Endothelial cell of umbilical vein (primary cell): ENCODE results near the gene ZMIZ1.

Experiments
- POLR2A ChIP-seq: IDR thresholded peaks from 2 replicates; pipeline ENCODE4 v1.6.1; 2012; ENCODE audit warnings: low read depth, mild to moderate bottlenecking, control low read depth, low read length
- TF ChIP-seq, protein P1 (sequence below): IDR thresholded peaks from 2 replicates; pipeline ENCODE4 v1.6.1; 2011; ENCODE audit not compliant: insufficient read depth, insufficient read length
- TF ChIP-seq, protein P2 (sequence below), 2 donors: IDR thresholded peaks; 1 replicate in 1 of 2; 2 replicates in 1 of 2; pipeline ENCODE4 v1.5.1; 2011; ENCODE audit warnings: low read length in 2 of 2, mild to moderate bottlenecking in 2 of 2, moderate library complexity in 2 of 2, control low read depth in 1 of 2, inconsistent platforms in 1 of 2, low read depth in 1 of 2; ENCODE audit not compliant: insufficient read depth in 1 of 2; ENCODE audit errors: extremely low read depth in 1 of 2

DNA sequence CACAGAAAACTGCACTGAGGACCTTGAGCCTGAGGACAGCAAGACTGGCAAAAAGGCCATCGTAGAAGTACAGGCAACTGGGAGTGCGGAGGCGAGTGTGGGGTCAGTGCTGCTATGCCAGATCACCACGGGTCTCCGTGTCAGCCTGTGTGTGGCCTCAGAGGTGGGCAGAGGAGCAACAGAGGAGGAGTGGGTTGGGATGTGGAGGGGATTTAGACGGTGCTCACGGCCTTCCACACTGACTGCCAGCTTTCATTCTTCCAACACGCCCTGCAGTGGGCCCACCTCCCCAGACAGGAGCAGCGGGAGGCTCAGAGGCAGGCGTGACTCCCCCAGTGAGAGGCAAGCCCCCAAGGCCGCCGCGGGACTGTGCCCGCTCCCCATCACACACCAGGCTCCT is 17.0 kb upstream of the ZMIZ1 start:
- TF ChIP-seq, protein P1, sequence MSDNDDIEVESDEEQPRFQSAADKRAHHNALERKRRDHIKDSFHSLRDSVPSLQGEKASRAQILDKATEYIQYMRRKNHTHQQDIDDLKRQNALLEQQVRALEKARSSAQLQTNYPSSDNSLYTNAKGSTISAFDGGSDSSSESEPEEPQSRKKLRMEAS: no peak
- TF ChIP-seq POLR2A: no peak
- TF ChIP-seq, protein P2, sequence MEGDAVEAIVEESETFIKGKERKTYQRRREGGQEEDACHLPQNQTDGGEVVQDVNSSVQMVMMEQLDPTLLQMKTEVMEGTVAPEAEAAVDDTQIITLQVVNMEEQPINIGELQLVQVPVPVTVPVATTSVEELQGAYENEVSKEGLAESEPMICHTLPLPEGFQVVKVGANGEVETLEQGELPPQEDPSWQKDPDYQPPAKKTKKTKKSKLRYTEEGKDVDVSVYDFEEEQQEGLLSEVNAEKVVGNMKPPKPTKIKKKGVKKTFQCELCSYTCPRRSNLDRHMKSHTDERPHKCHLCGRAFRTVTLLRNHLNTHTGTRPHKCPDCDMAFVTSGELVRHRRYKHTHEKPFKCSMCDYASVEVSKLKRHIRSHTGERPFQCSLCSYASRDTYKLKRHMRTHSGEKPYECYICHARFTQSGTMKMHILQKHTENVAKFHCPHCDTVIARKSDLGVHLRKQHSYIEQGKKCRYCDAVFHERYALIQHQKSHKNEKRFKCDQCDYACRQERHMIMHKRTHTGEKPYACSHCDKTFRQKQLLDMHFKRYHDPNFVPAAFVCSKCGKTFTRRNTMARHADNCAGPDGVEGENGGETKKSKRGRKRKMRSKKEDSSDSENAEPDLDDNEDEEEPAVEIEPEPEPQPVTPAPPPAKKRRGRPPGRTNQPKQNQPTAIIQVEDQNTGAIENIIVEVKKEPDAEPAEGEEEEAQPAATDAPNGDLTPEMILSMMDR (IDR thresholded peaks at IDR 0.05; ENCODE audit: extremely low read depth in 1 of 2, insufficient read depth in 1 of 2, low read depth in 1 of 2, low read length in 2 of 2): no peak
